Measurements from ENCODE around the gene GRM4.
"Not testable (repeated sequence)": the region's sequence is repeated elsewhere in the genome, so short reads cannot be mapped to it uniquely, and the experiment has no call there.

The GRM4 gene

DNA sequence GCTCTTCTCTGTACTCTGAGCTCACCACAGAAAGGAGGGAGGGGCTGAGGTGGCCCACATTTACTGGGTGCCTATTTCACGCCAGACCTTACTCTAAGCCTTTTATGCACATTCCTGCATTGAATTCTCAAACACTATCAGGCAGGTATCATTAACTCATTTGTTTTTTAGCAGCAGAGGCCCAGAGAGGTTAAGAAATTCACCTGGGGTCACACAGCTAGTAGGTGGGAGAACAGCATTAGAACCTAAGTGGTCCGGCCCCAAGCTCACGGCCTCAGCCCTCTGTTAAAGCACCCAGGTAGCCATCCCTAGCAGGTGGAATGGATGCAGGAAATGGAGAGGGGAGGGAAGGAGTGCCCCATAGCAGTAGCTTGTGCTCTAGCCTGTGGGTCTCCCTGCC is 84.5 kb downstream of the GRM4 start:
- DNase-seq, result no peak

GRCh38 chr6:34059914-34060313 is 86.0 kb downstream of the GRM4 start:
- DNase-seq, result no peak

DNA sequence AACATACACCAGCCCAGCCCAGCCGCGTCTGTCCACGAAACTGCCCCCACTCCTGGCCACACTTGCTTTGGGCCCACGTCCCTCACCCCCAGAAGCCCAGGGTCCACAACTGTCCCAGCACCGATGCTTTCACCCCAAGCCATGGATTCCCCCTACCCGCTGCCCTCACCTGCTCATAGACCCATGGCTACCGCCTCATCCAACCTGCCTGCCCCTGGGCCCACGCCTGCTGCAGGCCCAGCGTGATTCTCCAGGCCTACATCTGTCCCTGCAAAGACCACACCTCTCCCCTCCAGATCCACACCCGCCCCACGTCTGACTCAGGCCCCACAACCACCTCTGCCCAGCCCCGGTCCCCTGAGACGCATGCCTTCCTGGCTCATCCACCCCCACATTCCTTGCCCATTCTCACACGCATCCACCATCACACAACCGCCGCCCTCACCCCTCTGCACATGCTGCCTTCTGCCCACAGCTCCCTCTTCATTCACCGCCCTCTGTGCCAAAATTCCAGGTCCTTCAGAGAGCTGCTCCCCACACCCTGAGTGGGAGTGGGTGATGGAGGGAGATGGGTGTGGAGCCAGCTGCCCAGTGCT is 86.7 kb downstream of the GRM4 start:
- no peak for DNase-seq

DNA sequence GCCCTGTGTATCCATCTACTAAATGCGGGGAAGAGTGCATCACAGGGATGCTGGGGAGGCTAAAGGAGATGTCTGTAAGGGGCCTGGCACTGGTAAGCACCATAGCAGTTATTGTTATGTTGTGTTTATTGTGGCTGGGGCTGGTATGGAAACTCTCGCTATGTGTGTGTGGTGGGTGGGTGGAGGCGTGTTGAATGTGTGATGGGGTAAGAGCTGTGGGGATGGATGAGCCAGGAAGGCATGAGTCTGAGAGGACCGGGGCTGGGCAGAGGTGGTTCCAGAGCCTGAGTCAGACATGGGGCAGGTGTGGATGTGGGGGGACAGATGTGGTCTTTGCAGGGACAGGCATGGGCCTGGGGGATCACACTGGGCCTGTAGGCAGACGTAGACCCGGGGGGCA is 88.1 kb downstream of the GRM4 start:
- DNase-seq, result no peak

GRCh38 chr6:34057191-34057590 is 88.7 kb downstream of the GRM4 start:
- DNase-seq, result no peak

- no peak for DNase-seq
Observed at GRCh38 chr6:34056305-34057108, 89.4 kb downstream of the GRM4 start.

DNA sequence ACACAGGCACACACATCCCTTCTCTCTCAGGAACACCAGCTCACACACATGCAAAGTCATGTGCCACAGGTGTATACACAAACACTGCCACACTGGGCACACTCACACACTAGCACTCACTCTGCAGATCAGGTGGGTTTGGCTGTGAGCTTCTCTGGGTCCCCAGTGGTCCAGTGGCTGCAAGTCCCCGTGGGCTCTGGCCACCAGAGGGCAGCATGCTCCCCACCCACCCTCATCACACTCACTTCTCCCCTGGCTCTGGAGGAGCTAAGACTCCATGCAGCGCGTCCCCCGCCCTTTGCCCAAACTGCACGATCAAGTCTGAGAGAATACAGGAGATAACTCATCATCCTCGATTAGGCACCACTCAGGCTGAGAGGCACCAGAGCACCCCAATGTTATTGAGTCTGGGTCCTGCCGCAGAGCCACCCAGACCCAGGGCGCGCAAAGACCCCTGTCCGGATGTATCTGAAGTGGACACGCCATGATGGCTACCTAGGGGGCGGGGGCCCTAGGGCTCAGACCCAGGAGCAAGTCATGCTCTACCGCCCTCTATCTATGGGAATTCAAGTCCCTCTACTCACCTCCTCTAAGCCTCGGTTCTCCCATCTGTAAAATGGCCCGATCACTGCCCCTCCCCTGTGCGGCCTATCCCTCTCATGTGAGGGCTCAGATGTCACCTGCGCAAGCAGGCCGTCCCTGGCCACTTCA is 90.5 kb downstream of the GRM4 start:
- no peak for DNase-seq

- DNase-seq, result no peak
Observed at GRCh38 chr6:34053721-34054120, 92.2 kb downstream of the GRM4 start.

DNA sequence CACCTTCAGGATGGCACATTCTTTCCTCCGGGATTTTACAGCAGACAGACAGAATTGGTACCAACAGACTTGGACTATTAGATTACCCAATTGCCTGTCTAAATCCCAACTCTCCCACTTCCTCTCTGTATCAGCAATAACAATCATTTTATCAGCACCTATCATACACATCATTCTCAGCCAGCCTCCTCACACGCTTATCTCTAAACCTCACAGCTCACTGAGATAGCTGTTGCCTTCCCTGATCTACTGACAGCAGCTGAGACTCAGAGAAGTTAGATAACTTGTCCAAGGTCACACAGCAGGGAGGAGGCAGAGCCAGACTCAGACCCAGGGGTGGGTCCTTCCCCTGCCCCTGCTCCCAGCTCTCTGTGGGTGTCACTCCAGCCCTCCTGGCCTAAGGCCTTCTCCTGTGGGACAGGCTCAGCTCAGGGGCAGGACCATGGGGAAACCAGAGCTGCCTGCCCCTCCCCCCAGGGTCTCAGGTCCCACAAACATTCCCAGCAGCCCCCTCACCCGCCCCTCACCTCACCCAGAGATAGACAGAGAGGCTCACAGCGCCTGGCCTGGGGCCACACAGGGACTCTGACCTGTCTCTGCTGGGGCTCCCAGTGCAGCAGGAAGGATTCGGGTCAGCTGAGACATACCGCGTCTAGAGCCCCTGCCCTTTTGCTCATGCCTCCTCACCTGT is 92.8 kb downstream of the GRM4 start:
- no peak for DNase-seq

DNA sequence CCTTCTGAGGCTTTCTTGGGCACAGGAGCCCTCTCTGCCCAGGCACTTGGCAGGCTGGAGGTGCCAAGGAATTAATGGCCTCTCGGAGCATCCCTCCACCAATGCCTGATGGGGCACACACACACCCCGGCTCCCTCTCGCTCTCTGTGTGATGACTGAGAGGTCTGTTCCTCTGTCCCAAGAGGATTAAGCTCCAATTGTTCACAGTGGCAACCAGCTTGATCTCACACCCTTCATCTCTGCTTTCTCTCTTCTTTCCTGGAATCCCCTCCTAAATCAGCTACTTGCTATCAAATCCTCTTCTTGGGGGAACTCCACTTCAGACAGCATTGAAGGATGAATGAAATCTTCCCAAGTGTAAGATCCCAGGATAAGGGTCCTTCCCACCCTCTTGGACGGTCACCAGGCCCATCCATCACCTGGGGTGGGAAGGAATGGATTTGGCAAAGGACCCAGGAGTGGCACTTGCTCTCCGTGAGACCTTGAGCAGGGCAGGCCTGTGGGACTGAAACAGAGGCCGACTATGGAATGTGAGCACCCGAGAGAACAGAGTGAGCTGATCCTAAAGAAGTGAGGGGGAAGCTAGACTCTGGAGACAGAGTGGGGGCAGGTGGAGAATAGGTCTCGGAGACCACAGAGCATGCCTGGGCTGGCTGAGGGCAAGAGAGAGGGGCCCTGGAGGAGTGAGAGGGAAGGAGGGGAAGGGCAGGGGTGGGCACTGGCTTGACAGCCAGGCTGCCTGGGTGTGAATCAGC is 93.6 kb downstream of the GRM4 start:
- DNase-seq, result no peak

DNA sequence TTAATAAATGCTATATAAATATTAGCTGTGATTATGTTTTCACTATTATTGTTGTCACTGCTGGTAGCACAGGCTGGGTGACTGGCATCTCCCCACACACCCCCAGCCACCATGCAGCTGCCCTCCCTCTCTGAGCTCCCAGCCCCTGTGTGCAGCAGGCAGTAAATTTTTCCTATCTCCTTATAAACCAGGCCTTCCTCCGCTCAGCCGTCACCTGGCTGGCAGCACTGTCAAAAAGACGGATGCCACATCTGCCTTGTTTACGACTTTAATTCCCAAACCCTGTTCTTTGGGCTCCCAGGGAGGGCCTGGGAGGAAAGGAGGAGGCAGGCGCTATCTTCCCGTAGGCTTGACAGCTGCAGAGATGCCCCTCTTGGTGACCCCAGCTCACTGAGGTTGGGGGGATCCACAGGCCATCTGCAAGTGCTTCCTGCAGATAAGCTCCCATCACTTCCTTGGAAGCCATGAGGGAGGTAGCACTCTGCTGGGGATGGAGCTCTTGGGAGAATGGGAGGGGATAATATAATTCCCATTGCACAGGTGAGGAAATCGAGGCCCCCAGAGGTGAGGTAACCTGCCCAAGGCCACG is 94.5 kb downstream of the GRM4 start:
- DNase-seq, result no peak

DNA sequence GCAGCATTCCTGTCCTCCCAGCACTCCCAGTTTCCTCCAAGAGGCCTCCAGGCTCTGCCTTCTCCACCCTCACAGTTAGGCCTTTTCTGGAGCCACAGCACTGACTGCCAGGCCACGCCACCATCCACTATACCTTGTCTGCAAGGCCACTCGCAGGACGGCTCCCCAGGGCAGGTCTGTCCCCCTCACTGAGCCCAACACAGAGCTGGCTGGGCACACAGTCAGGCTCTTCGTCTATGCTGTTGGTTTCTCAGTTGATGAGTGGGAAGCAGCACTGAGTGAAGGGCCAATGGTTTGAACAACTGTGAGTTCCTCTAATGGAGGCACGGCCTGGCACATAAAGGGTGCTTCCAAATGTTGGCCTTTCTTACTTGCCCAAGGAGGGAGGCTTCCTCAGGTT is 95.2 kb downstream of the GRM4 start:
- no peak for DNase-seq

GRCh38 chr6:34049395-34050342 is 96.2 kb downstream of the GRM4 start:
- DNase-seq, result no peak

DNA sequence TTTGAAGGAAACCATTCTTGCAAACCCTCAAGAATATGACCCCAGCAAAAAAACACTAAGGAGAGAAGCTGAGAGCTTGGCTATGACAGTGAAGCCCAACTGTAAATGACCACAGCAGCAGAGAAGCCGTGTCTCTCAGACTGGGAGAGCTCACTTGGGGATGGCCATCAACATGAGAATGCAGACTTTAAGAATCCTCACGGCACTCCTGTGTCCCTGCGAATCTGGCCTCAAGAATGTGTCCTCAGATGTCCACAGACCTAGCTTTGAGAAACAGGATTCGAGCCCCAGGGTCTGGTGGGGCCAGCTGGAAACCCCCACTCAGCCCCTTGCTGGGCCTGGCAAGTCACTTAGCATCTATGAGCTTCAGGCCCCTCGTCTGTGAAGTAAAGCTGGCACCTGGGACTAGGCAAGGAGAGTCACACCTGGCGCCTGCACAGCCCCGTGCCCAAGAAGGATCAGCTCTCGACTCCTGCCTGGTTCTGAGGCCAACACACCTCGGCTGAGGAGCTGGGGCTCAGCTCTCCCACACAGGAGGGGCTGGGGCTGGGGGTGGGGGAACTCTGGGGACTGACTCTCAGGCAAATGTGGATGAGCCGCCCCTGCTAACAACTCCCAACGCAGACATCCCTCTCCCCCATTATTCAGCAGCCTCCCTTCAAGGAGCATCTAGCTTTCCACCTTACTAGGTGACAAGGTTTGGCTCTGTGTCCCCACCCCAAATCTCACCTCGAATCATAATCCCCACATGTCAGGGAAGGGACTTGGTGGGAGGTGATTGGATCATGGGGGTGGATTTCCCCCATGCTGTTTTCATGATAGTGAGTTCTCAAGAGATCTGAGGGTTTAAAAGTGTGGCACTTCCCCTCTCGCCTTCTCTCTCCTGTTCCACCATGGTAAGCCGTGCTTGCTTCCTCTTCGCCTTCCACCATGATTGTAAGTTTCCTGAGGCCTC is 97.7 kb downstream of the GRM4 start:
- no peak for DNase-seq

DNA sequence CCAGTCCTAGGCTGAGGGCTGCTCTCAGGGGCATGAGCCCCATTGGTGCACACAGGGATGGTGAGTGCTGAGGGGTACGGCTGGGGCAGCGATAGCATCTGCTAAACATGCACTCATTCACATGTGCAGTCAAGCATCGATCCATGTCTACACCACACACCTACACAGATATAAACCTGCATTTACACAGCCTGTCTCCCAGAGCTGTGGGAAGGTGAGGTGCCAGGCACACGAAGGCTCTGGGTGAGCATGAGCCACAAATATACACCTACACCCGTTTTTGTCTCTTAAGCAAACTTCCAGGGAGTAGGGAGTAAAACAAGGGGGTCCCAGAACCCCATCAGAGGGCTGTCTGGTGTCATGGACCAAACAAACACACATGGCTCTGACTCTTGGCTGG is 99.3 kb downstream of the GRM4 start:
- DNase-seq, result no peak

- DNase-seq, result no peak
Observed at GRCh38 chr6:34045771-34046170, 100.1 kb downstream of the GRM4 start.

DNA sequence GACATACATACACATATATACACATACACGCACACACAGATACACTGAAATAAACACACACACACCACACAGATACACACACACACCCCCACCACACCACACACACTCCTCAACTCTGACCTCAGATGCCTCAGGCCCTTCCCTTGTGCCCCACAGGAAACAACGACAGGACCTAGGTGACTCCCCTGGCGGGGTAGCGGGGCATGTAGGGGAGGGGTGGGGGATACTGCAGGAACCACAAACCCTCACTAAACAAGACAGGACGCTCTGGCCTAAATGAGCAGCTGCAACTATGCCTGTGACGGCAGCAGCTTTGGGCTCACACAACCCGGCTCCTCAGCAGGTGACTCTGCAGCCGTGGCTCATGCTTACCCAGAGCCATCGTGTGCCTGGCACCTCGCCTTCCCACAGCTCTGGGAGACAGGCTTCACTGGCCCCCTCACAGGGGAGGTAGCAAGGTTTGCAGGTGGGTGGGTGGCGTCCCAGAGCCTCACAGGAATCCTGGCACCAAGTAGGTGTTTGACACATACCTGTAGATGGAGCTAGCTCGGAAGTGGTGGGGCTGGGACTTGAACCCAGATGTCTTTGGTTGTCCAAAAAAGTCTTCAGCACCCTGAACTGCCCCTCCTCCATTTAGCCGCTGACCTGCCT is 100.8 kb downstream of the GRM4 start:
- DNase-seq, result no peak

DNA sequence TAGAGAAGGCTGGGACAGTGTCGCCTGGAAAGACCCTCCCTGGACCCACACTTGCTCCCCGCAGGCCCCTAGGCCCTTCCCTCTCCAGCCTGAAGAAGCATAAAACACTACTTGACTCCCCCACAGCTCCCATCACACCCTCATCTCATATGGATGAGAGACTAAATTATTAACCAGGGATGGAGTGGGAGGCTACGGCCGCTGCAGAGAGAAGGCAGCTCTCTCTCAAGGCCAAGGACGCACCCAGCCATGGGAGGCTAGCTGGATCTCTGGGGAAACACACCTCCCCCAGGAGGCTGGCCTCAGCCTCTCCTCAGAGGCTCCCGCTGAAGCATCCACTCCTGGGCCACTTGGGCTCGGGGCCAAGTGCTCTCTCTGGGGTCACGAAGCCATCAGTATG is 102.5 kb downstream of the GRM4 start:
- DNase-seq, result no peak

- not testable (repeated sequence) for DNase-seq
Observed at GRCh38 chr6:34041998-34042397, 103.9 kb downstream of the GRM4 start.

Data from NCI-H1417 treated with DMSO at 0.1 percent for 48 hours (cell line).